H1 (cell line): ENCODE data around the gene TBC1D16. TPM values are rescaled to one million over a fixed set of nuclear protein-coding genes. Genes with fewer than 3 reads are reported as not detected.

Experiments
- CTCF ChIA-PET: fragments of 300-600 bp; sonication (Branson Sonifier 250); formaldehyde crosslinking; loops from one replicate; lab custom pipeline; 2021; ENCODE audit not compliant: partially characterized antibody; lab: Charles Lee
- POLR2A ChIA-PET: fragments of 300-600 bp; sonication (Branson Sonifier 250); formaldehyde crosslinking; loops from one replicate; lab custom pipeline; 2021; ENCODE audit warnings: inconsistent platforms; ENCODE audit not compliant: partially characterized antibody; lab: Charles Lee
- DNase-seq, 2 experiments: peaks; one replicate each; pipeline versions ENCODE4 v3.0.0 to v3.0.0-alpha.2; 2010 to 2022; ENCODE audit warnings: low spot score in 2 of 2, low read depth in 1 of 2, mixed read lengths in 1 of 2
- FAIRE-seq: peaks from 2 replicates; lab custom pipeline; 2011; peaks lifted over from hg19 to GRCh38; lab: Jason Lieb, UNC
- H2AFZ ChIP-seq: 2 replicates; pipeline ENCODE4 v1.8.1; 2012; ENCODE audit warnings: low read length, inconsistent platforms
- H2AK5ac ChIP-seq: 2 replicates; pipeline ENCODE4 v1.6.1; 2013; ENCODE audit warnings: low read depth, low read length
- H2BK120ac ChIP-seq: replicated peaks from 2 replicates; pipeline ENCODE3; 2013; ENCODE audit warnings: low read depth, low read length, inconsistent platforms
- H2BK12ac ChIP-seq: 2 replicates; pipeline ENCODE4 v1.6.1; 2013; ENCODE audit warnings: low read depth, low read length
- H2BK15ac ChIP-seq: 2 replicates; pipeline ENCODE4 v1.6.1; 2013; ENCODE audit warnings: low read length
- H2BK20ac ChIP-seq: 2 replicates; pipeline ENCODE4 v1.6.1; 2013; ENCODE audit warnings: low read length
- H2BK5ac ChIP-seq: 2 replicates; pipeline ENCODE4 v1.6.1; 2013; ENCODE audit warnings: low read depth, low read length
- H3K14ac ChIP-seq: 2 replicates; pipeline ENCODE4 v1.6.1; 2013; ENCODE audit warnings: inconsistent platforms; ENCODE audit not compliant: insufficient read length
- H3K18ac ChIP-seq: 2 replicates; pipeline ENCODE4 v1.6.1; 2013; ENCODE audit warnings: low read length; ENCODE audit errors: extremely low read depth
- H3K23ac ChIP-seq: 2 replicates; pipeline ENCODE4 v1.6.1; 2013; ENCODE audit warnings: inconsistent platforms; ENCODE audit not compliant: insufficient read length
- H3K23me2 ChIP-seq: 2 replicates; pipeline ENCODE4 v1.6.1; 2013; ENCODE audit warnings: low read depth, low read length
- H3K27ac ChIP-seq: 2 replicates; pipeline ENCODE4 v1.6.1; 2011; ENCODE audit warnings: low read depth, low read length, inconsistent platforms
- H3K27me3 ChIP-seq, 4 experiments: replicated peaks in 1 of 4; 1 replicate in 1 of 4; 2 replicates in 3 of 4; pipeline versions ENCODE4 v1.6.1 to v1.8.1; 2011 to 2013; ENCODE audit warnings: low read length in 3 of 4, mild to moderate bottlenecking in 3 of 4, inconsistent platforms in 2 of 4, mixed read lengths in 2 of 4, moderate library complexity in 1 of 4; ENCODE audit not compliant: control insufficient read depth in 3 of 4, insufficient read depth in 3 of 4; ENCODE audit errors: extremely low read depth in 1 of 4
- H3K36me3 ChIP-seq, 4 experiments: 2 replicates each; pipeline versions ENCODE4 v1.6.1 to v1.8.1; 2011 to 2013; ENCODE audit warnings: mild to moderate bottlenecking in 4 of 4, low read length in 3 of 4, moderate library complexity in 2 of 4, control low read depth in 1 of 4, inconsistent platforms in 1 of 4; ENCODE audit not compliant: insufficient read depth in 4 of 4, control insufficient read depth in 2 of 4
- H3K4ac ChIP-seq: replicated peaks from 2 replicates; pipeline ENCODE3; 2013; ENCODE audit warnings: low read length, low read depth, mixed read lengths, inconsistent platforms; ENCODE audit not compliant: insufficient read length
- H3K4me1 ChIP-seq, 4 experiments: replicated peaks in 1 of 4; 1 replicate in 1 of 4; 2 replicates in 3 of 4; pipeline versions ENCODE4 v1.6.1 to v1.8.1; 2011 to 2013; ENCODE audit warnings: low read length in 3 of 4, inconsistent platforms in 2 of 4, mixed read lengths in 1 of 4; ENCODE audit not compliant: insufficient read depth in 4 of 4, control insufficient read depth in 3 of 4
- H3K4me2 ChIP-seq, 2 experiments: 2 replicates each; pipeline versions ENCODE4 v1.6.1 to v1.8.1; 2011 to 2013; ENCODE audit warnings: low read depth in 2 of 2, low read length in 2 of 2, control low read depth in 1 of 2, inconsistent platforms in 1 of 2, mild to moderate bottlenecking in 1 of 2; ENCODE audit not compliant: insufficient read depth in 1 of 2
- H3K4me3 ChIP-seq, 4 experiments: fragments of 200-600, 300-600 bp in 1 of 4; sonication (generic), shearing (Covaris generic), sonication (Bioruptor Twin) in 1 of 4; 2 replicates each; pipeline versions ENCODE4 v1.5.1 to v1.8.1; 2011 to 2016; ENCODE audit warnings: low read length in 4 of 4, low read depth in 3 of 4, control low read depth in 2 of 4, inconsistent platforms in 2 of 4, mild to moderate bottlenecking in 2 of 4, mixed read lengths in 1 of 4, moderate library complexity in 1 of 4; ENCODE audit not compliant: insufficient read depth in 2 of 4; ENCODE audit errors: extremely low read depth in 1 of 4
- H3K56ac ChIP-seq: replicated peaks from 2 replicates; pipeline ENCODE3; 2013; ENCODE audit warnings: low read depth, mild to moderate bottlenecking, mixed read lengths, low read length, inconsistent platforms; ENCODE audit not compliant: insufficient read length
- H3K79me1 ChIP-seq: 2 replicates; pipeline ENCODE4 v1.6.1; 2013; ENCODE audit warnings: low read depth, low read length, control low read depth
- H3K79me2 ChIP-seq, 2 experiments: 2 replicates each; pipeline versions ENCODE4 v1.6.1 to v1.8.1; 2012 to 2013; ENCODE audit warnings: low read length in 2 of 2, mild to moderate bottlenecking in 2 of 2, inconsistent platforms in 1 of 2; ENCODE audit not compliant: insufficient read depth in 2 of 2, control insufficient read depth in 1 of 2
- H3K9ac ChIP-seq, 4 experiments: replicated peaks in 1 of 4; 1 replicate in 1 of 4; 2 replicates in 3 of 4; pipeline versions ENCODE4 v1.6.1 to v1.8.1; 2011 to 2013; ENCODE audit warnings: low read depth in 3 of 4, low read length in 3 of 4, control low read depth in 2 of 4, mild to moderate bottlenecking in 2 of 4, moderate library complexity in 2 of 4, inconsistent platforms in 1 of 4; ENCODE audit errors: extremely low read depth in 1 of 4
- H3K9me3 ChIP-seq, 2 experiments: 2 replicates each; pipeline versions ENCODE4 v1.6.1 to v1.8.1; 2012 to 2013; ENCODE audit warnings: mild to moderate bottlenecking in 2 of 2, moderate library complexity in 2 of 2, control low read depth in 1 of 2, inconsistent platforms in 1 of 2, low read depth in 1 of 2, low read length in 1 of 2, mixed read lengths in 1 of 2; ENCODE audit not compliant: insufficient read depth in 2 of 2
- H4K20me1 ChIP-seq, 2 experiments: replicated peaks in 1 of 2; 2 replicates each; pipeline versions ENCODE3 to v1.8.1; 2011 to 2013; ENCODE audit warnings: inconsistent platforms in 2 of 2, low read length in 2 of 2, mild to moderate bottlenecking in 1 of 2; ENCODE audit not compliant: insufficient read depth in 2 of 2, control insufficient read depth in 1 of 2
- H4K5ac ChIP-seq: 2 replicates; pipeline ENCODE4 v1.6.1; 2013; ENCODE audit warnings: low read length, low read depth, mixed read lengths, inconsistent platforms; ENCODE audit not compliant: insufficient read length
- H4K8ac ChIP-seq: 2 replicates; pipeline ENCODE4 v1.8.0; 2013; ENCODE audit warnings: mild to moderate bottlenecking, moderate library complexity, low read length, inconsistent platforms; ENCODE audit not compliant: insufficient read depth; ENCODE audit errors: extremely low read depth
- H4K91ac ChIP-seq: replicated peaks from 2 replicates; pipeline ENCODE3; 2013; ENCODE audit warnings: low read length, mixed read lengths, inconsistent platforms; ENCODE audit not compliant: insufficient read length
- HDAC6 ChIP-seq: IDR thresholded peaks from one replicate; pipeline ENCODE4 v1.7.1; 2012; ENCODE audit warnings: low read depth, mild to moderate bottlenecking, inconsistent platforms, low read length, moderate library complexity
- KDM1A ChIP-seq: fragments of 200-600, 300-600 bp; sonication (generic); IDR thresholded peaks from 2 replicates; pipeline ENCODE4 v1.7.1; 2016; ENCODE audit warnings: mild to moderate bottlenecking, low read length, borderline replicate concordance
- polyA plus RNA-seq, 7 experiments: library from polyadenylated mRNA; depleted of rRNA in 3 of 7; stranded (reverse) in 5 of 7; unstranded in 2 of 7; fragments of >200 nt in 5 of 7; fragments of 200-250 nt in 2 of 7; gene quantifications; 1 replicate in 5 of 7; 2 replicates in 1 of 7; 4 replicates in 1 of 7; pipeline versions ENCODE4 v1.2.1 to v1.2.3, GENCODE V29; 2011 to 2013; ENCODE audit warnings: missing spikeins in 2 of 7, mixed read lengths in 2 of 7
- total RNA-seq: library from RNA; stranded (reverse); fragmentation: NEBNext Ultra II Directional; extraction: Animal tissue kit (Norgen Biotek cat#: 25700); gene quantifications from 2 replicates; pipeline ENCODE4 v1.2.1, GENCODE V29; 2021

TBC1D16 gene
- total and polyA plus RNA-seq, 2 of the 8 experiments (the other 6 are each of a cell fraction or from before 2014, with no cell fraction given) = 21.1 to 109 TPM

- Histone ChIP-seq H4K91ac (no peak overlapping the region), H4K20me1 (peaks cover 0 to 4% of the 10 kb centered on the region in 2 experiments), H3K23ac (no peak overlapping the region), H3K27ac (no peak overlapping the region), H3K56ac (no peak overlapping the region), H3K14ac (no peak overlapping the region), H2BK12ac (no peak overlapping the region), H3K79me1 (0 out of 2 replicates have a peak, but pooled peaks cover 10% of the 10 kb centered on the region), H4K5ac (no peak overlapping the region), H3K4me3 (no peak overlapping the region), H2BK120ac (no peak overlapping the region), H3K36me3 (peaks cover 0 to 5% (median 3%) of the 10 kb centered on the region in 4 experiments; a peak in 3 of 8 replicates), H3K27me3 (no peaks in the 10 kb centered on the region), H2AFZ (no peak overlapping the region), H2AK5ac (no peak overlapping the region), H3K23me2 (no peaks in the 10 kb centered on the region; the same call in 1 of the 2 replicates), H4K8ac (no peak overlapping the region), H2BK15ac (no peak overlapping the region)
- ChIA-PET POLR2A (interaction anchor here (1.2 to 15.6 kb wide), 4 partner anchors 12 to 22 kb away, joined by 3 to 152 read pairs (median 4); no protein-coding TSS in a partner anchor), CTCF (interaction anchor here (0.6 to 14.6 kb wide), 11 partner anchors 9 to 171 kb away, joined by 3 to 187 read pairs (median 4); no protein-coding TSS in a partner anchor)
- no peak for DNase-seq
- TF ChIP-seq HDAC6 (no peak), KDM1A (peak; percentile 77; the same call in 1 of the 2 replicates)
- TF ChIP-seq, all 59 proteins: peak for 1
- H2BK5ac ChIP-seq = no peak overlapping the region
- H3K4me1 ChIP-seq = peaks cover 16 to 65% (median 46%) of the 10 kb centered on the region in 4 experiments
- no peak overlapping the region for H3K4me2 ChIP-seq
- FAIRE-seq = no peak
- H3K9ac ChIP-seq = no peak overlapping the region
- H3K4ac ChIP-seq = no peak overlapping the region
- H3K18ac ChIP-seq = no peak overlapping the region
- no peaks in the 10 kb centered on the region for H3K9me3 ChIP-seq
- no peak overlapping the region for H2BK20ac ChIP-seq
- peaks cover 0 to 13% of the 10 kb centered on the region in 2 experiments; a peak in 1 of 4 replicates for H3K79me2 ChIP-seq
Observed at GRCh38 chr17:79953335-79953734, 82.3 kb downstream of the TBC1D16 start.
